Right renal pelvis (tissue), 4 donors: ENCODE results near the gene MEGF6. TPM values are rescaled to one million over a fixed set of nuclear protein-coding genes. Genes with fewer than 3 reads are reported as not detected.

Source experiments
- DNase-seq, 4 donors: peaks; one replicate each; pipeline ENCODE4 v3.0.0-alpha.2; 2013; ENCODE audit warnings: low read depth in 4 of 4, low spot score in 3 of 4, missing footprints in 1 of 4
- polyA plus RNA-seq, 4 donors: library from polyadenylated mRNA; unstranded; fragments of 120-200 nt; gene quantifications; one replicate each; pipeline ENCODE4 v1.2.1, GENCODE V29; 2013; ENCODE audit not compliant: insufficient read length in 4 of 4

Gene MEGF6
- polyA plus RNA-seq, 4 donors: 9.0 to 15.6 (median 10.5) TPM

GRCh38 chr1:3609769-3610526 is 1.4 kb downstream of the MEGF6 start:
- no peak for DNase-seq

- no peak for DNase-seq
These were observed 2.1 kb downstream of the MEGF6 start for GRCh38 chr1:3609016-3609768.

GRCh38 chr1:3608154-3608553 is 3.2 kb downstream of the MEGF6 start:
- DNase-seq: no peak

GRCh38 chr1:3607703-3608065 is 3.6 kb downstream of the MEGF6 start:
- no peak for DNase-seq

- DNase-seq: no peak
These were observed 4.3 kb downstream of the MEGF6 start for GRCh38 chr1:3606779-3607702.

- DNase-seq: no peak
These were observed 6.1 kb downstream of the MEGF6 start for GRCh38 chr1:3604997-3605823.

- no peak for DNase-seq
These were observed 6.8 kb downstream of the MEGF6 start for GRCh38 chr1:3604468-3604974.

GRCh38 chr1:3603571-3604467 is 7.5 kb downstream of the MEGF6 start:
- no peak for DNase-seq

- DNase-seq: no peak
These were observed 8.2 kb downstream of the MEGF6 start for GRCh38 chr1:3603156-3603555.

- no peak for DNase-seq
These were observed 8.9 kb downstream of the MEGF6 start for GRCh38 chr1:3602375-3602774.

- no peak for DNase-seq
These were observed 9.6 kb downstream of the MEGF6 start for GRCh38 chr1:3601743-3602142.

GRCh38 chr1:3600354-3600753 is 11.0 kb downstream of the MEGF6 start:
- no peak for DNase-seq

- no peak for DNase-seq
These were observed 11.5 kb downstream of the MEGF6 start for GRCh38 chr1:3599816-3600215.

- no peak for DNase-seq
These were observed 12.0 kb downstream of the MEGF6 start for GRCh38 chr1:3599286-3599811.

GRCh38 chr1:3598522-3599285 is 12.6 kb downstream of the MEGF6 start:
- DNase-seq: no peak

- no peak for DNase-seq
These were observed 13.2 kb downstream of the MEGF6 start for GRCh38 chr1:3598051-3598491.

- DNase-seq: no peak
These were observed 13.7 kb downstream of the MEGF6 start for GRCh38 chr1:3597599-3597964.
